MM.1S (cell line): ENCODE results near the gene C1orf146.

Source experiments
- DNase-seq: peaks from one replicate; pipeline ENCODE4 v3.0.0-alpha.2; 2015
- H2AFZ ChIP-seq: fragments of 300-600 bp; sonication (generic); 2 replicates; pipeline ENCODE4 v1.6.0; 2016; ENCODE audit warnings: antibody characterized with exemption, low read length
- H3F3A ChIP-seq: fragments of 300-600 bp; sonication (generic); 2 replicates; pipeline ENCODE4 v1.6.1; 2016; ENCODE audit warnings: mild to moderate bottlenecking, antibody characterized with exemption, low read length, moderate library complexity, mixed read lengths; ENCODE audit not compliant: insufficient read depth
- H3K27ac ChIP-seq: fragments of 300-600 bp; sonication (generic); 2 replicates; pipeline ENCODE4 v1.5.1; 2016; ENCODE audit warnings: mild to moderate bottlenecking, low read length
- H3K27me3 ChIP-seq: fragments of 300-600 bp; sonication (generic); replicated peaks from 2 replicates; pipeline ENCODE4 v1.6.0; 2016; ENCODE audit warnings: low read length; ENCODE audit not compliant: insufficient read depth
- H3K36me3 ChIP-seq: fragments of 300-600 bp; sonication (generic); replicated peaks from 2 replicates; pipeline ENCODE4 v1.6.1; 2016; ENCODE audit warnings: mild to moderate bottlenecking, low read length, mixed read lengths; ENCODE audit not compliant: insufficient read depth
- H3K4me1 ChIP-seq: fragments of 300-600 bp; sonication (generic); 2 replicates; pipeline ENCODE4 v1.6.1; 2016; ENCODE audit warnings: low read length, mixed read lengths
- H3K4me2 ChIP-seq: fragments of 300-600 bp; sonication (generic); 2 replicates; pipeline ENCODE4 v1.6.0; 2016; ENCODE audit warnings: low read depth, low read length
- H3K4me3 ChIP-seq: fragments of 300-600 bp; sonication (generic); 2 replicates; pipeline ENCODE4 v1.5.1; 2016; ENCODE audit warnings: low read length, mixed read lengths
- H3K79me2 ChIP-seq: fragments of 300-600 bp; sonication (generic); 2 replicates; pipeline ENCODE4 v1.6.1; 2016; ENCODE audit warnings: mixed run types, low read length, mixed read lengths
- H3K9ac ChIP-seq: fragments of 300-600 bp; sonication (generic); 2 replicates; pipeline ENCODE4 v1.6.1; 2016; ENCODE audit warnings: low read length, mixed read lengths
- H3K9me2 ChIP-seq: fragments of 300-600 bp; sonication (generic); replicated peaks from 2 replicates; pipeline ENCODE4 v1.6.1; 2016; ENCODE audit warnings: mild to moderate bottlenecking, low read length, mixed read lengths; ENCODE audit not compliant: insufficient read depth
- H3K9me3 ChIP-seq: fragments of 300-600 bp; sonication (generic); replicated peaks from 2 replicates; pipeline ENCODE4 v1.6.1; 2016; ENCODE audit warnings: mild to moderate bottlenecking, low read length, mixed read lengths; ENCODE audit not compliant: insufficient read depth
- H4K20me1 ChIP-seq: fragments of 300-600 bp; sonication (generic); 2 replicates; pipeline ENCODE4 v1.6.1; 2016; ENCODE audit warnings: mild to moderate bottlenecking, low read length, moderate library complexity, mixed read lengths; ENCODE audit not compliant: insufficient read depth
- EZH2 ChIP-seq: fragments of 300-600 bp; sonication (generic); optimal IDR thresholded peaks from 2 replicates; pipeline ENCODE3; 2017; ENCODE audit warnings: low read depth, mild to moderate bottlenecking, antibody characterized with exemption, low read length, mixed read lengths
- EZH2phosphoT487 ChIP-seq: fragments of 300-600 bp; sonication (generic); IDR thresholded peaks from 2 replicates; pipeline ENCODE4 v1.6.1; 2018; ENCODE audit warnings: antibody characterized with exemption, low read length
- TF ChIP-seq, protein P1 (sequence below): fragments of 300-600 bp; sonication (generic); IDR thresholded peaks from 2 replicates; pipeline ENCODE4 v1.5.1; 2016; ENCODE audit warnings: antibody characterized with exemption, low read length, mixed read lengths

Gene C1orf146

GRCh38 chr1:92259350-92259749 is 41.6 kb downstream of the C1orf146 start:
- no peaks in the 10 kb centered on the region for H3K4me1 ChIP-seq
- no peaks in the 10 kb centered on the region for H3K9me2 ChIP-seq
- no peak for DNase-seq
- H4K20me1 ChIP-seq = no peaks in the 10 kb centered on the region
- no peak overlapping the region for H2AFZ ChIP-seq
- no peaks in the 10 kb centered on the region for H3K9me3 ChIP-seq
- H3K27ac ChIP-seq = no peak overlapping the region
- H3K4me3 ChIP-seq = no peak overlapping the region
- no peaks in the 10 kb centered on the region for H3K27me3 ChIP-seq
- H3K79me2 ChIP-seq = no peaks in the 10 kb centered on the region
- no peaks in the 10 kb centered on the region for H3F3A ChIP-seq
- no peaks in the 10 kb centered on the region for H3K36me3 ChIP-seq
- H3K9ac ChIP-seq = no peak overlapping the region
- no peak overlapping the region for H3K4me2 ChIP-seq
- no peak for TF ChIP-seq EZH2phosphoT487
- TF ChIP-seq, protein P1, sequence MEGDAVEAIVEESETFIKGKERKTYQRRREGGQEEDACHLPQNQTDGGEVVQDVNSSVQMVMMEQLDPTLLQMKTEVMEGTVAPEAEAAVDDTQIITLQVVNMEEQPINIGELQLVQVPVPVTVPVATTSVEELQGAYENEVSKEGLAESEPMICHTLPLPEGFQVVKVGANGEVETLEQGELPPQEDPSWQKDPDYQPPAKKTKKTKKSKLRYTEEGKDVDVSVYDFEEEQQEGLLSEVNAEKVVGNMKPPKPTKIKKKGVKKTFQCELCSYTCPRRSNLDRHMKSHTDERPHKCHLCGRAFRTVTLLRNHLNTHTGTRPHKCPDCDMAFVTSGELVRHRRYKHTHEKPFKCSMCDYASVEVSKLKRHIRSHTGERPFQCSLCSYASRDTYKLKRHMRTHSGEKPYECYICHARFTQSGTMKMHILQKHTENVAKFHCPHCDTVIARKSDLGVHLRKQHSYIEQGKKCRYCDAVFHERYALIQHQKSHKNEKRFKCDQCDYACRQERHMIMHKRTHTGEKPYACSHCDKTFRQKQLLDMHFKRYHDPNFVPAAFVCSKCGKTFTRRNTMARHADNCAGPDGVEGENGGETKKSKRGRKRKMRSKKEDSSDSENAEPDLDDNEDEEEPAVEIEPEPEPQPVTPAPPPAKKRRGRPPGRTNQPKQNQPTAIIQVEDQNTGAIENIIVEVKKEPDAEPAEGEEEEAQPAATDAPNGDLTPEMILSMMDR = no peak

- Histone ChIP-seq H3K36me3 (no peaks in the 10 kb centered on the region), H3K4me2 (no peak overlapping the region)
Observed at GRCh38 chr1:92262516-92262915, 44.8 kb downstream of the C1orf146 start.

GRCh38 chr1:92273039-92273438 is 55.3 kb downstream of the C1orf146 start:
- H3K4me1 ChIP-seq = no peaks in the 10 kb centered on the region
- no peak for TF ChIP-seq EZH2
- no peak for TF ChIP-seq EZH2phosphoT487
- TF ChIP-seq, protein P1 = no peak

More at GRCh38 chr1:92262516-92262915, 44.8 kb downstream of the C1orf146 start:
- Histone ChIP-seq H3K9me3 (no peaks in the 10 kb centered on the region), H3K27ac (no peak overlapping the region), H3K4me1 (no peaks in the 10 kb centered on the region), H4K20me1 (no peaks in the 10 kb centered on the region), H3K27me3 (no peaks in the 10 kb centered on the region), H3K4me3 (no peak overlapping the region), H3K9ac (no peak overlapping the region), H2AFZ (no peak overlapping the region), H3K79me2 (no peaks in the 10 kb centered on the region), H3K9me2 (no peaks in the 10 kb centered on the region), H3F3A (no peaks in the 10 kb centered on the region)
- no peak for DNase-seq
- TF ChIP-seq, protein P1 = no peak
- TF ChIP-seq EZH2phosphoT487 (no peak), EZH2 (no peak)

More at GRCh38 chr1:92273039-92273438, 55.3 kb downstream of the C1orf146 start:
- no peak for DNase-seq
- Histone ChIP-seq H3K27me3 (no peaks in the 10 kb centered on the region), H3K79me2 (no peaks in the 10 kb centered on the region), H3K9ac (no peak overlapping the region), H3K9me3 (no peaks in the 10 kb centered on the region), H3K4me3 (no peak overlapping the region), H3K27ac (no peak overlapping the region), H3K4me2 (no peak overlapping the region), H2AFZ (no peak overlapping the region), H4K20me1 (no peaks in the 10 kb centered on the region), H3K9me2 (no peaks in the 10 kb centered on the region), H3F3A (no peaks in the 10 kb centered on the region), H3K36me3 (no peaks in the 10 kb centered on the region)
